A673 (cell line): ENCODE measurements around the gene TMEM161B. TPM values are rescaled to one million over a fixed set of nuclear protein-coding genes. Genes with fewer than 3 reads are reported as not detected.

Source experiments
- BruUV-seq: library from RNA; stranded (reverse); fragments of 400-500 nt; replicated peaks from 2 replicates; lab custom pipeline; 2021; lab: Mats Ljungman, UMichigan
- CTCF ChIA-PET: fragments of 300-600 bp; sonication (Branson Sonifier 250); formaldehyde crosslinking; loops from one replicate; lab custom pipeline; 2022; ENCODE audit warnings: antibody characterized with exemption; lab: Charles Lee
- POLR2A ChIA-PET: fragments of 300-600 bp; sonication (Branson Sonifier 250); formaldehyde crosslinking; loops from one replicate; lab custom pipeline; 2022; ENCODE audit warnings: antibody characterized with exemption; ENCODE audit not compliant: low non-redundant PET; lab: Charles Lee
- DNase-seq: peaks from one replicate; pipeline ENCODE4 v3.0.0-alpha.2; 2015; ENCODE audit warnings: low spot score
- H3K27ac ChIP-seq: fragments of 200-600 bp; sonication (generic); 2 replicates; pipeline ENCODE4 v1.5.1; 2016; ENCODE audit warnings: mixed run types, low read depth, mild to moderate bottlenecking, mixed read lengths, antibody characterized with exemption, low read length; ENCODE audit not compliant: poor library complexity, severe bottlenecking
- H3K27me3 ChIP-seq: fragments of 200-600 bp; sonication (generic); replicated peaks from 2 replicates; pipeline ENCODE4 v1.6.1; 2017; ENCODE audit warnings: mixed run types, low read depth, mild to moderate bottlenecking, mixed read lengths, antibody characterized with exemption, low read length; ENCODE audit not compliant: insufficient read depth, poor library complexity
- H3K36me3 ChIP-seq: fragments of 200-600 bp; sonication (generic); 2 replicates; pipeline ENCODE4 v1.6.1; 2016; ENCODE audit warnings: mixed run types, mild to moderate bottlenecking, mixed read lengths, antibody characterized with exemption, low read length; ENCODE audit not compliant: insufficient read depth, poor library complexity, severe bottlenecking
- H3K4me1 ChIP-seq: fragments of 200-600 bp; sonication (generic); 2 replicates; pipeline ENCODE4 v1.6.1; 2017; ENCODE audit warnings: mixed run types, mild to moderate bottlenecking, mixed read lengths, antibody characterized with exemption, low read length; ENCODE audit not compliant: insufficient read depth, poor library complexity, severe bottlenecking
- H3K4me3 ChIP-seq: fragments of 200-600 bp; sonication (generic); 2 replicates; pipeline ENCODE4 v1.5.1; 2016; ENCODE audit warnings: low read depth, mixed run types, mild to moderate bottlenecking, mixed read lengths, low read length; ENCODE audit not compliant: poor library complexity, severe bottlenecking
- H3K9me3 ChIP-seq: fragments of 200-600 bp; sonication (generic); 2 replicates; pipeline ENCODE4 v1.6.1; 2016; ENCODE audit warnings: mixed run types, low read depth, mild to moderate bottlenecking, mixed read lengths, antibody characterized with exemption, low read length; ENCODE audit not compliant: poor library complexity, severe bottlenecking
- CTCF ChIP-seq: fragments of 300-800, 200-600 bp; sonication (generic); conservative IDR thresholded peaks from 2 replicates; pipeline ENCODE4 v1.5.1; 2017; ENCODE audit warnings: low read depth, mild to moderate bottlenecking, antibody characterized with exemption, low read length, moderate library complexity, mixed read lengths
- EZH2 ChIP-seq: fragments of 200-600 bp; sonication (generic); IDR thresholded peaks from 2 replicates; pipeline ENCODE4 v1.6.1; 2017; ENCODE audit warnings: borderline replicate concordance, low read depth, mild to moderate bottlenecking, mixed read lengths, antibody characterized with exemption, low read length; ENCODE audit not compliant: poor library complexity, severe bottlenecking
- intact Hi-C: fragments of 100-400 bp; cut with micrococcal nuclease; formaldehyde crosslinking; loops from one replicate; pipeline ENCODE4 v1.10.0; 2022; ENCODE audit not compliant: unreplicated experiment
- total RNA-seq: library from RNA; stranded (reverse); gene quantifications from 2 replicates; pipeline ENCODE4 v1.2.3, GENCODE V29; 2021

The TMEM161B gene
- total RNA-seq, 1 experiment from 2014 or later: 20.7 TPM

DNA sequence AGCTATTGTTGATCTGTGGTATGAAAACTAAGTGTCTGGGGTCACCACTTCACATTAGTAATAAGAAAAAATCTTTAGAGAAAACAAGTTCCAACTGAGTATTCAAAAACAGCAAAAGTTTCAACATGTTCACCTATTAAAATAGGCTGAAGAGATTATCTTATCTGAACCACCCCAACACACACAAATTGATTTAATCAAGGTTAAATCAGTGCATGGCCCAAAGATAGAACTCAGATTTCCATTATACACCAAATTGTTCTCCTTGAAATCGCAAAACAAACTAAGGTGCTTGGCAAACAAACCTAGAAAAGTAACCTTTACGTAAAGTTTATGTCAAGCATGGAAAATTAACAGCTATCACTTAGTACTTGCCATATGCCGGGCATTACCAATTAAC, 61.1 kb downstream of the TMEM161B start:
- no TSS peak for BruUV-seq
- intact Hi-C loops: no loop called here
- Histone ChIP-seq H3K4me1 (peaks cover 4% of the 10 kb centered on the region), H3K4me3 (no peak overlapping the region), H3K36me3 (peaks cover 3% of the 10 kb centered on the region), H3K27ac (no peak overlapping the region), H3K9me3 (no peaks in the 10 kb centered on the region), H3K27me3 (no peaks in the 10 kb centered on the region)
- TF ChIP-seq EZH2: no peak
- TF ChIP-seq CTCF: no peak
- no peak for DNase-seq
- POLR2A ChIA-PET: no interaction called here
- CTCF ChIA-PET: no interaction called here

- no TSS peak for BruUV-seq
- Histone ChIP-seq H3K9me3 (no peaks in the 10 kb centered on the region), H3K4me3 (no peak overlapping the region), H3K36me3 (no peaks in the 10 kb centered on the region), H3K4me1 (peaks cover 4% of the 10 kb centered on the region), H3K27ac (no peak overlapping the region), H3K27me3 (no peaks in the 10 kb centered on the region)
- CTCF ChIA-PET: no interaction called here
- DNase-seq: no peak
- POLR2A ChIA-PET: no interaction called here
- no peak for TF ChIP-seq CTCF
- no peak for TF ChIP-seq EZH2
- intact Hi-C loops: no loop called here
These were observed 64.5 kb downstream of the TMEM161B start for GRCh38 chr5:88203981-88204750.

GRCh38 chr5:88195636-88196035, 73.0 kb downstream of the TMEM161B start:
- Histone ChIP-seq H3K36me3 (no peaks in the 10 kb centered on the region), H3K9me3 (peaks cover 5% of the 10 kb centered on the region), H3K4me3 (no peak overlapping the region), H3K4me1 (no peaks in the 10 kb centered on the region), H3K27ac (no peak overlapping the region), H3K27me3 (no peaks in the 10 kb centered on the region)
- intact Hi-C loops: no loop called here
- CTCF ChIA-PET: no interaction called here
- DNase-seq: no peak
- BruUV-seq: no TSS peak
- POLR2A ChIA-PET: no interaction called here
- TF ChIP-seq EZH2 (no peak), CTCF (no peak)
